SK-N-SH (cell line): ENCODE measurements around the gene RAB18.
A peak's percentile ranks its signal among the peaks of the same experiment; 100 is the strongest.

Experiments used
- CTCF ChIP-seq: fragments of 200-600 bp; sonication (generic); IDR thresholded peaks from 2 replicates; pipeline ENCODE4 v1.6.1; 2017; ENCODE audit warnings: antibody characterized with exemption, mild to moderate bottlenecking, moderate library complexity
- EP300 ChIP-seq, 2 experiments: IDR thresholded peaks; 2 replicates each; pipeline versions ENCODE4 v1.4.0 to v1.6.1; 2012; ENCODE audit warnings: borderline replicate concordance in 1 of 2, low read depth in 1 of 2, low read length in 1 of 2
- FOXJ3 ChIP-seq: sonication (generic); formaldehyde crosslinking; IDR thresholded peaks from 2 replicates; pipeline ENCODE4 v1.5.1; 2020; ENCODE audit warnings: mild to moderate bottlenecking, missing genetic modification reagents
- FOXM1 ChIP-seq: IDR thresholded peaks from 2 replicates; pipeline ENCODE4 v1.4.0; 2012; ENCODE audit warnings: low read depth, mild to moderate bottlenecking
- GABPA ChIP-seq: IDR thresholded peaks from 2 replicates; pipeline ENCODE4 v1.4.0; 2012; ENCODE audit warnings: low read depth, mild to moderate bottlenecking
- MAX ChIP-seq: IDR thresholded peaks from 2 replicates; pipeline ENCODE4 v1.4.0; 2012; ENCODE audit warnings: low read depth
- RCOR1 ChIP-seq: fragments of 150-350 bp; IDR thresholded peaks from 2 replicates; pipeline ENCODE4 v1.6.1; 2017; ENCODE audit warnings: antibody characterized with exemption, low read length
- REST ChIP-seq: IDR thresholded peaks from 2 replicates; pipeline ENCODE4 v1.6.1; 2012; ENCODE audit warnings: mild to moderate bottlenecking, low read depth, low read length, moderate library complexity
- SIN3A ChIP-seq: IDR thresholded peaks from 2 replicates; pipeline ENCODE4 v1.6.1; 2012; ENCODE audit warnings: low read depth, mild to moderate bottlenecking, low read length, moderate library complexity, borderline replicate concordance
- SMC3 ChIP-seq: IDR thresholded peaks from 2 replicates; pipeline ENCODE4 v1.6.1; 2012; ENCODE audit warnings: low read depth, low read length, improper control_type of control experiment
- TCF12 ChIP-seq: IDR thresholded peaks from 2 replicates; pipeline ENCODE4 v1.4.0; 2012
- TF ChIP-seq, protein P1 (sequence below): IDR thresholded peaks from 2 replicates; pipeline ENCODE4 v1.4.0; 2012; ENCODE audit warnings: low read depth, borderline replicate concordance

DNA sequence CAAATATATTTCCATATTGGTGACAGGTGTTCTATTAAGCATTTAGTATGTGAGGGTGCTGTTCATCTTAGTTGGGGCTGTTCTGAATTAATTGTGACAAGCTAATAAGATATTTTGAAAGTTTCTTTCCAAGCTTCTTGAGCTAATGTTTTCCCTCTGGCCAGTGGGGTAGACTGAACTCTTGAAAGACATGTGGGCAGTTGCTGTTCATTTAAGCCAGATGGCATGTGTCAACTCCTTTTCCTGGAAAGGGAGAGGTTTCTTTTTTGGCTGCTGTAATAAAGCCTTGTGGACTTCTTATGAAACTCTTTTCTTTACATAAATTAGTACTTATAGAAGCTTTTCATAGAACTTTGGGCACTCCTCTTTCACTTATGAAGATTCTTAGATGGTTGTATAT, 21.7 kb downstream of the RAB18 start:
- TF ChIP-seq FOXM1 (no peak), MAX (no peak), CTCF (no peak), SMC3 (no peak), SIN3A (no peak), EP300 (IDR thresholded peaks at IDR 0.05; ENCODE audit: borderline replicate concordance in 1 of 2, low read depth in 1 of 2, low read length in 1 of 2) (no peak), FOXJ3 (CRISPR knock-in tag) (no peak), GABPA (no peak), REST (no peak), RCOR1 (no peak), TCF12 (peak; percentile 76)
- TF ChIP-seq, protein P1, sequence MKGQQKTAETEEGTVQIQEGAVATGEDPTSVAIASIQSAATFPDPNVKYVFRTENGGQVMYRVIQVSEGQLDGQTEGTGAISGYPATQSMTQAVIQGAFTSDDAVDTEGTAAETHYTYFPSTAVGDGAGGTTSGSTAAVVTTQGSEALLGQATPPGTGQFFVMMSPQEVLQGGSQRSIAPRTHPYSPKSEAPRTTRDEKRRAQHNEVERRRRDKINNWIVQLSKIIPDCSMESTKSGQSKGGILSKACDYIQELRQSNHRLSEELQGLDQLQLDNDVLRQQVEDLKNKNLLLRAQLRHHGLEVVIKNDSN, result no peak
